NCI-H2171 (cell line): ENCODE data around the gene CD7.

Experiments
- DNase-seq: peaks from one replicate; lab custom pipeline; 2025; lab: John Stamatoyannopoulos, UW

The CD7 gene

GRCh38 chr17:82346342-82347300 is 29.2 kb upstream of the CD7 start:
- no peak for DNase-seq

- DNase-seq: no peak
These were observed 28.0 kb upstream of the CD7 start for GRCh38 chr17:82345151-82345976.

GRCh38 chr17:82344175-82344907 is 26.9 kb upstream of the CD7 start:
- no peak for DNase-seq

GRCh38 chr17:82343560-82343959 is 26.2 kb upstream of the CD7 start:
- no peak for DNase-seq

GRCh38 chr17:82342361-82343079 is 25.1 kb upstream of the CD7 start:
- no peak for DNase-seq

- DNase-seq: no peak
These were observed 22.5 kb upstream of the CD7 start for GRCh38 chr17:82339634-82340580.

- DNase-seq: no peak
These were observed 21.6 kb upstream of the CD7 start for GRCh38 chr17:82338858-82339633.

- DNase-seq: no peak
These were observed 17.4 kb upstream of the CD7 start for GRCh38 chr17:82334622-82335394.

GRCh38 chr17:82334204-82334621 is 16.8 kb upstream of the CD7 start:
- DNase-seq: no peak

GRCh38 chr17:82333279-82334171 is 16.1 kb upstream of the CD7 start, which contains the start of gene SECTM1:
Gene SECTM1 (minus strand): TSS chr17:82333766. CDS start chr17:82327240, 6,526 bp downstream.
- no peak for DNase-seq

GRCh38 chr17:82332669-82333278 is 15.4 kb upstream of the CD7 start:
- no peak for DNase-seq

- no peak for DNase-seq
These were observed 14.0 kb upstream of the CD7 start for GRCh38 chr17:82331345-82331939.

- DNase-seq: peak; percentile 83
These were observed 13.2 kb upstream of the CD7 start for GRCh38 chr17:82330322-82331239.

GRCh38 chr17:82329683-82330321 is 12.4 kb upstream of the CD7 start:
- no peak for DNase-seq

- no peak for DNase-seq
These were observed 11.6 kb upstream of the CD7 start for GRCh38 chr17:82328994-82329507.
